Cardiac muscle cell (in vitro differentiated cells and primary cell): Measurements from ENCODE around the gene TBCE. TPM values are rescaled to one million over a fixed set of nuclear protein-coding genes. Genes with fewer than 3 reads are reported as not detected.

ENCODE experiments used
- DNase-seq, 2 donors: peaks; one replicate each; pipeline versions ENCODE4 v3.0.0 to v3.0.0-alpha.2; 2010 to 2017; ENCODE audit warnings: low read depth in 1 of 2, low spot score in 1 of 2
- H3K27ac ChIP-seq: fragments of 200-600 bp; sonication (generic); 2 replicates; pipeline ENCODE4 v1.5.1; 2016
- H3K27me3 ChIP-seq: fragments of 200-600 bp; sonication (generic); 2 replicates; pipeline ENCODE4 v1.6.0; 2016; ENCODE audit warnings: control low read depth
- H3K36me3 ChIP-seq: fragments of 200-600 bp; sonication (generic); 2 replicates; pipeline ENCODE4 v1.5.1; 2016; ENCODE audit warnings: control low read depth
- H3K4me1 ChIP-seq: fragments of 200-600 bp; sonication (generic); 2 replicates; pipeline ENCODE4 v1.8.1; 2017; ENCODE audit warnings: low read depth, mild to moderate bottlenecking, mixed run types
- H3K4me3 ChIP-seq: fragments of 200-600 bp; sonication (generic); 2 replicates; pipeline ENCODE4 v1.5.1; 2016; ENCODE audit warnings: mild to moderate bottlenecking
- H3K9me3 ChIP-seq: fragments of 200-600 bp; sonication (generic); 2 replicates; pipeline ENCODE4 v1.5.1; 2017; ENCODE audit warnings: low read depth, mild to moderate bottlenecking, control low read depth
- CTCF ChIP-seq: IDR thresholded peaks from 2 replicates; pipeline ENCODE4 v1.5.1; 2012; ENCODE audit warnings: low read depth, mild to moderate bottlenecking, low read length
- polyA plus RNA-seq: library from polyadenylated mRNA; unstranded; fragments of >200 nt; fragmentation: Nextera tagmentation; extraction: Ambion mirVana; gene quantifications from 2 replicates; pipeline ENCODE4 v1.2.1, GENCODE V29; 2016
- total RNA-seq: library from RNA; depleted of rRNA; stranded (reverse); fragments of >200 nt; gene quantifications from 2 replicates; pipeline ENCODE4 v1.2.3, GENCODE V29; 2016

TBCE gene
- total and polyA plus RNA-seq, 2 experiments from 2014 or later = 17.9 to 34.8 TPM

GRCh38 chr1:235470741-235471439 is 103.7 kb downstream of the TBCE start:
- TF ChIP-seq CTCF = no peak
- no peak for DNase-seq
- no peaks in the 10 kb centered on the region for H3K27me3 ChIP-seq
- peaks cover 20% of the 10 kb centered on the region for H3K36me3 ChIP-seq
- H3K27ac ChIP-seq = no peak overlapping the region
- no peaks in the 10 kb centered on the region for H3K9me3 ChIP-seq
- no peaks in the 10 kb centered on the region for H3K4me1 ChIP-seq
- H3K4me3 ChIP-seq = no peak overlapping the region

- DNase-seq = no peak
- no peak overlapping the region for H3K27ac ChIP-seq
Observed at GRCh38 chr1:235473806-235474205, 106.6 kb downstream of the TBCE start.

GRCh38 chr1:235483090-235483489 is 115.9 kb downstream of the TBCE start:
- H3K27me3 ChIP-seq = no peaks in the 10 kb centered on the region
- no peak for DNase-seq
- H3K27ac ChIP-seq = no peak overlapping the region
- H3K4me3 ChIP-seq = no peak overlapping the region
- H3K4me1 ChIP-seq = no peaks in the 10 kb centered on the region
- no peaks in the 10 kb centered on the region for H3K9me3 ChIP-seq
- peaks cover 38% of the 10 kb centered on the region for H3K36me3 ChIP-seq
- TF ChIP-seq CTCF = no peak

More at GRCh38 chr1:235473806-235474205, 106.6 kb downstream of the TBCE start:
- peaks cover 29% of the 10 kb centered on the region for H3K36me3 ChIP-seq
- TF ChIP-seq CTCF = no peak
- no peaks in the 10 kb centered on the region for H3K9me3 ChIP-seq
- H3K4me1 ChIP-seq = no peaks in the 10 kb centered on the region
- H3K4me3 ChIP-seq = no peak overlapping the region
- no peaks in the 10 kb centered on the region for H3K27me3 ChIP-seq

GRCh38 chr1:235485558-235485957 is 118.3 kb downstream of the TBCE start:
- H3K27me3 ChIP-seq = no peaks in the 10 kb centered on the region
- TF ChIP-seq CTCF = no peak
- peaks cover 19% of the 10 kb centered on the region for H3K36me3 ChIP-seq
- no peak overlapping the region for H3K27ac ChIP-seq
- no peaks in the 10 kb centered on the region for H3K9me3 ChIP-seq
- DNase-seq = no peak
- H3K4me3 ChIP-seq = no peak overlapping the region
- no peaks in the 10 kb centered on the region for H3K4me1 ChIP-seq

GRCh38 chr1:235486321-235486720 is 119.1 kb downstream of the TBCE start:
- no peak overlapping the region for H3K4me3 ChIP-seq
- H3K4me1 ChIP-seq = no peaks in the 10 kb centered on the region
- no peak for TF ChIP-seq CTCF
- no peaks in the 10 kb centered on the region for H3K9me3 ChIP-seq
- no peaks in the 10 kb centered on the region for H3K27me3 ChIP-seq
- H3K27ac ChIP-seq = no peak overlapping the region
- H3K36me3 ChIP-seq = peaks cover 19% of the 10 kb centered on the region
- DNase-seq = peak in 1 of 2 donors; percentile 3
